Glutamatergic neuron (in vitro differentiated cells): ENCODE data around the gene NDUFV3. TPM values are rescaled to one million over a fixed set of nuclear protein-coding genes. Genes with fewer than 3 reads are reported as not detected.

Source experiments
- DNase-seq: peaks from one replicate; pipeline ENCODE4 v3.0.0; 2022
- H3K27ac Mint-ChIP-seq: one replicate; pipeline ENCODE4 v1.8.0; 2020; ENCODE audit warnings: mild to moderate bottlenecking, mixed read lengths, inconsistent platforms; ENCODE audit not compliant: unreplicated experiment
- H3K27me3 Mint-ChIP-seq: one replicate; pipeline ENCODE4 v1.8.0; 2020; ENCODE audit warnings: mild to moderate bottlenecking, moderate library complexity, mixed read lengths, inconsistent platforms; ENCODE audit not compliant: unreplicated experiment
- H3K36me3 Mint-ChIP-seq: one replicate; pipeline ENCODE4 v1.8.0; 2020; ENCODE audit warnings: mild to moderate bottlenecking, mixed read lengths, inconsistent platforms; ENCODE audit not compliant: unreplicated experiment
- H3K4me1 Mint-ChIP-seq: one replicate; pipeline ENCODE4 v1.8.0; 2020; ENCODE audit warnings: mild to moderate bottlenecking, low read depth, mixed read lengths, inconsistent platforms; ENCODE audit not compliant: unreplicated experiment
- H3K4me3 Mint-ChIP-seq: one replicate; pipeline ENCODE4 v1.8.0; 2020; ENCODE audit warnings: mild to moderate bottlenecking, mixed read lengths, inconsistent platforms; ENCODE audit not compliant: unreplicated experiment
- H3K9me3 Mint-ChIP-seq: one replicate; pipeline ENCODE4 v1.8.0; 2020; ENCODE audit warnings: mild to moderate bottlenecking, moderate library complexity, mixed read lengths, inconsistent platforms; ENCODE audit not compliant: unreplicated experiment
- microRNA-seq: library from miRNA; unstranded; fragments of <30 nt; microRNA quantifications from one replicate; pipeline ENCODE4, GENCODE V29; 2020; ENCODE audit not compliant: unreplicated experiment
- total RNA-seq: library from RNA; stranded (reverse); fragmentation: NEBNext Ultra II Directional; extraction: Animal tissue kit (Norgen Biotek cat#: 25700); gene quantifications from one replicate; pipeline ENCODE4 v1.2.1, GENCODE V29; 2021; ENCODE audit not compliant: unreplicated experiment
- TF ChIP-seq, protein P1 (sequence below): fragments of 200-600 bp; sonication (generic); IDR thresholded peaks from one replicate; pipeline ENCODE4 v1.5.0; 2021; ENCODE audit not compliant: partially characterized antibody, unreplicated experiment

The NDUFV3 gene
- total RNA-seq, 1 donor from 2014 or later: 33.9 TPM

DNA sequence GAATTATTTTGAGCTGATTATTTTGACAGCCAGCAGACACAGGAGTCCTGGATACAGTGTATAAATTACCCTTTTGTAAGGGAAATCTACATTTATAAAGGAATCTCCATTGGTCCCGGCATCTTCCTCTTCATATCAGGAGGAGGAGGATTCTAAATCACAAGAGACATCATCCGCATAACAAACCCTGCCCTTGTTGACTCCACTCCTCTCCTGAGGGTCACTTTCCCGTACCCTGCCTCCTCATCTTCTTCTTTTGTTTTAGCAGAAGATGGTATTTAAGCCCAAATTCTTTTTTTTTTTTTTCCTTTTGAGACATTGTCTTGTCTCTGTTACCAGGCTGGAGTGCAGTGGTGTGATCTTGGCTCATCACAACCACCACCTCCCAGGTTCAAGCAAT lies 66.6 kb downstream of the NDUFV3 start:
- H3K4me1 Mint-ChIP-seq: no peaks in the 10 kb centered on the region
- H3K9me3 Mint-ChIP-seq: peaks cover 7% of the 10 kb centered on the region

DNA sequence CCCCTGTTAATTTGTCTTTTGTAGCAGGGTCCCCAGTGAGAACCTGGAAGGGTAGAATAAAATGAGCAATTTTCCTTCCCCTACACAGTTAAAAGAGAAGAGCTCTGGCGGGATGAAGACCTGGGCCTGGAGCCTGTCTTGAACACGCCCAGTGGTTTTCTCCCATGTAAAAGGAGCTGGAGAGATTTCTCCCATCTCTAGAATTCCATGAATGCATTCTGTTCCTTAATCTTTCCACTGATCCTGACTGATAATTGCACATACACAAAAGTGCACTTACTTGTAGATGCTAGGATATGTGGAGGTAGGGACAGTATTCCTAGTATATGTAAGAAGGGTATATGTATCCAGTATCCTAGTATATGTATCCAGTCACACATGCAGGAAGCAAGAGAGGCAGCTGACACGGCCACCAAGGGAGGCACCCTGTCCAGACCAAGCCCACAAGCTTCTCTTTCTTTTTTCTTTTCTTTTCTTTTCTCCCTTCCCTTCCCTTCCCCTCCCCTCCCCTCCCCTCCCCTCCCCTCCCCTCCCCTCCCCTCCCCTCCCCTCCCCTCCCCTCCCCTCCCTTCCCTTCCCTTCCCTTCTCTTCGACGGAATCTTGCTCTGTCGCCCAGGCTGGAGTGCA lies 69.4 kb downstream of the NDUFV3 start:
- H3K4me1 Mint-ChIP-seq: no peaks in the 10 kb centered on the region
- peaks cover 6% of the 10 kb centered on the region for H3K9me3 Mint-ChIP-seq
- H3K27me3 Mint-ChIP-seq: peaks cover 8% of the 10 kb centered on the region
- no peak for DNase-seq
- no peak overlapping the region for H3K27ac Mint-ChIP-seq
- no peak overlapping the region for H3K4me3 Mint-ChIP-seq
- TF ChIP-seq, protein P1, sequence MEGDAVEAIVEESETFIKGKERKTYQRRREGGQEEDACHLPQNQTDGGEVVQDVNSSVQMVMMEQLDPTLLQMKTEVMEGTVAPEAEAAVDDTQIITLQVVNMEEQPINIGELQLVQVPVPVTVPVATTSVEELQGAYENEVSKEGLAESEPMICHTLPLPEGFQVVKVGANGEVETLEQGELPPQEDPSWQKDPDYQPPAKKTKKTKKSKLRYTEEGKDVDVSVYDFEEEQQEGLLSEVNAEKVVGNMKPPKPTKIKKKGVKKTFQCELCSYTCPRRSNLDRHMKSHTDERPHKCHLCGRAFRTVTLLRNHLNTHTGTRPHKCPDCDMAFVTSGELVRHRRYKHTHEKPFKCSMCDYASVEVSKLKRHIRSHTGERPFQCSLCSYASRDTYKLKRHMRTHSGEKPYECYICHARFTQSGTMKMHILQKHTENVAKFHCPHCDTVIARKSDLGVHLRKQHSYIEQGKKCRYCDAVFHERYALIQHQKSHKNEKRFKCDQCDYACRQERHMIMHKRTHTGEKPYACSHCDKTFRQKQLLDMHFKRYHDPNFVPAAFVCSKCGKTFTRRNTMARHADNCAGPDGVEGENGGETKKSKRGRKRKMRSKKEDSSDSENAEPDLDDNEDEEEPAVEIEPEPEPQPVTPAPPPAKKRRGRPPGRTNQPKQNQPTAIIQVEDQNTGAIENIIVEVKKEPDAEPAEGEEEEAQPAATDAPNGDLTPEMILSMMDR: no peak
- H3K36me3 Mint-ChIP-seq: no peaks in the 10 kb centered on the region

More for the DNA sequence above, 66.6 kb downstream of the NDUFV3 start:
- Mint-ChIP-seq H3K4me3 (no peak overlapping the region), H3K36me3 (no peaks in the 10 kb centered on the region), H3K27me3 (peaks cover 6% of the 10 kb centered on the region), H3K27ac (no peak overlapping the region)
- DNase-seq: no peak
- TF ChIP-seq, protein P1: no peak

Small RNAs within 50 kb of the gene (microRNA-seq; reads per million reads assigned to microRNA genes)
- not detected for gene MIR5692B

Other genes with a start within 250 kb of the NDUFV3 start
- gene PDE9A, start 239.7 kb upstream of the NDUFV3 start, total RNA-seq: 58.7 TPM
- gene WDR4, start 13.8 kb upstream of the NDUFV3 start, total RNA-seq: 15.7 TPM
- gene ERVH48-1, start 32.3 kb downstream of the NDUFV3 start, total RNA-seq: 0.59 TPM
- 28.7 TPM for gene PKNOX1, start 81.3 kb downstream of the NDUFV3 start, total RNA-seq
- gene CBS, start 182.5 kb downstream of the NDUFV3 start, total RNA-seq: 232 TPM
- 31.9 TPM for gene U2AF1, start 214.3 kb downstream of the NDUFV3 start, total RNA-seq